ENCODE results near the gene NTN5. TPM values are rescaled to one million over a fixed set of nuclear protein-coding genes. Genes with fewer than 3 reads are reported as not detected.

Gene NTN5
- total and polyA plus RNA-seq, 9 of the 15 experiments (the other 6 are each of a cell fraction or from before 2014, with no cell fraction given): not detected

- TF ChIP-seq THAP7 (CRISPR knock-in tag; IDR thresholded peaks at IDR 0.05) (no peak), RNF2 (IDR thresholded peaks at IDR 0.05) (no peak), IRF2 (CRISPR knock-in tag; IDR thresholded peaks at IDR 0.05) (no peak), MAFK (IDR thresholded peaks at IDR 0.05; ENCODE audit: low read length) (no peak), MITF (IDR thresholded peaks at IDR 0.05) (no peak), HDAC8 (tag; IDR thresholded peaks at IDR 0.05) (no peak), TAF7 (tag; IDR thresholded peaks at IDR 0.05) (peak; percentile 54; the same call in 1 of the 2 replicates), UBTF (IDR thresholded peaks at IDR 0.05; ENCODE audit: borderline replicate concordance in 1 of 2, low read depth in 2 of 2, low read length in 2 of 2) (no peak), E4F1 (CRISPR knock-in tag; IDR thresholded peaks at IDR 0.05; ENCODE audit: borderline replicate concordance) (no peak), ZNF232 (CRISPR knock-in tag; IDR thresholded peaks at IDR 0.05) (no peak), NFIC (IDR thresholded peaks at IDR 0.05) (no peak), JUNB (CRISPR knock-in tag; conservative IDR thresholded peaks at IDR 0.05) (no peak), PHF8 (IDR thresholded peaks at IDR 0.05; ENCODE audit: borderline replicate concordance, low read length) (peak; percentile 10; the same call in 1 of the 2 replicates), SMARCA5 (IDR thresholded peaks at IDR 0.05) (no peak), FUS (optimal IDR thresholded peaks at IDR 0.05; ENCODE audit: low read depth, low read length) (no peak), ZZZ3 (IDR thresholded peaks at IDR 0.05) (no peak), PHB2 (IDR thresholded peaks at IDR 0.05; ENCODE audit: low read depth) (peak; percentile 64; the same call in 1 of the 2 replicates), ZC3H11A (IDR thresholded peaks at IDR 0.05; ENCODE audit: low read depth, low read length) (no peak), FOXA1 (IDR thresholded peaks at IDR 0.05; ENCODE audit: borderline replicate concordance) (no peak), OTX1 (CRISPR knock-in tag; IDR thresholded peaks at IDR 0.05) (peak; percentile 71; the same call in 1 of the 2 replicates), ZNF217 (CRISPR knock-in tag; IDR thresholded peaks at IDR 0.05) (no peak), ZBTB7A (IDR thresholded peaks at IDR 0.05; ENCODE audit: borderline replicate concordance, control insufficient read depth, low read depth, low read length) (0 out of 2 replicates have a peak, but pooled peaks have one; percentile 83), SPI1 (IDR thresholded peaks at IDR 0.05; ENCODE audit: borderline replicate concordance, low read depth, low read length) (peak; percentile 50; the same call in 1 of the 2 replicates)
Observed at GRCh38 chr19:48645620-48646000, 27.2 kb downstream of the NTN5 start (continued).
